Esophagus muscularis mucosa (tissue), 4 donors: ENCODE data around the gene PPM1F.
"Not testable (repeated sequence)": the region's sequence is repeated elsewhere in the genome, so short reads cannot be mapped to it uniquely, and the experiment has no call there.

ENCODE experiments used
- EP300 ChIP-seq: sonication (generic); formaldehyde crosslinking; IDR thresholded peaks from one replicate; pipeline ENCODE4 v1.6.1; 2017; ENCODE audit warnings: antibody characterized with exemption
- POLR2A ChIP-seq: fragments of 450-650 bp; IDR thresholded peaks from one replicate; pipeline ENCODE4 v1.6.1; 2017; ENCODE audit warnings: antibody characterized with exemption, moderate library complexity, mild to moderate bottlenecking, low read depth
- POLR2AphosphoS5 ChIP-seq, 2 donors: sonication (generic); formaldehyde crosslinking; IDR thresholded peaks; one replicate each; pipeline ENCODE4 v1.6.1; 2017; ENCODE audit warnings: antibody characterized with exemption in 2 of 2
- TF ChIP-seq, protein P1 (sequence below), 3 experiments: fragments of 200-600 bp in 2 of 3; fragments of 450-650 bp in 1 of 3; sonication (generic) in 2 of 3; IDR thresholded peaks; one replicate each; pipeline ENCODE4 v1.5.1; 2017 to 2019; ENCODE audit warnings: antibody characterized with exemption in 3 of 3, mild to moderate bottlenecking in 2 of 3, moderate library complexity in 1 of 3

DNA sequence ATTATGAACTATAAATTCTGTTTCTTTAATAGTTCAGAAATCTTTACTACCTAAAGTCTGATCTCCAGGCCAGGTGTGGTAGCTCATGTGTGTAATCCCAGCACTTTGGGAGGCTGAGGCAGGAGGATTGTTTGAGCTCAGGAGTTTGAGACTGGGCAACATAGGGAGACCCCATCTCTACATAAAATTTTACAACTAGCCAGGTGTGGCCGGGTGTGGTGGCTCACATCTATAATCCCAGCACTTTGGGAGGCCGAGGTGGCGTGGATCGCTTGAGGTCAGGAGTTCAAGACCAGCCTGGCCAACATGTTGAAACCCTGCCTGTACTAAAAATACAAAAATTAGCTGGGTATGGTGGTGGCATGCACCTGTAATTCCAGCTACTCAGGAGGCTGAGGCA lies 79.9 kb downstream of the PPM1F start:
- TF ChIP-seq, protein P1, sequence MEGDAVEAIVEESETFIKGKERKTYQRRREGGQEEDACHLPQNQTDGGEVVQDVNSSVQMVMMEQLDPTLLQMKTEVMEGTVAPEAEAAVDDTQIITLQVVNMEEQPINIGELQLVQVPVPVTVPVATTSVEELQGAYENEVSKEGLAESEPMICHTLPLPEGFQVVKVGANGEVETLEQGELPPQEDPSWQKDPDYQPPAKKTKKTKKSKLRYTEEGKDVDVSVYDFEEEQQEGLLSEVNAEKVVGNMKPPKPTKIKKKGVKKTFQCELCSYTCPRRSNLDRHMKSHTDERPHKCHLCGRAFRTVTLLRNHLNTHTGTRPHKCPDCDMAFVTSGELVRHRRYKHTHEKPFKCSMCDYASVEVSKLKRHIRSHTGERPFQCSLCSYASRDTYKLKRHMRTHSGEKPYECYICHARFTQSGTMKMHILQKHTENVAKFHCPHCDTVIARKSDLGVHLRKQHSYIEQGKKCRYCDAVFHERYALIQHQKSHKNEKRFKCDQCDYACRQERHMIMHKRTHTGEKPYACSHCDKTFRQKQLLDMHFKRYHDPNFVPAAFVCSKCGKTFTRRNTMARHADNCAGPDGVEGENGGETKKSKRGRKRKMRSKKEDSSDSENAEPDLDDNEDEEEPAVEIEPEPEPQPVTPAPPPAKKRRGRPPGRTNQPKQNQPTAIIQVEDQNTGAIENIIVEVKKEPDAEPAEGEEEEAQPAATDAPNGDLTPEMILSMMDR (IDR thresholded peaks at IDR 0.05), result not testable (repeated sequence)
- TF ChIP-seq POLR2A; EP300; POLR2AphosphoS5 (IDR thresholded peaks at IDR 0.05): not testable (repeated sequence)
